HS-5 (cell line): ENCODE data around the gene EIF4A2.

Source experiments
- DNase-seq: peaks from one replicate; pipeline ENCODE4 v3.0.0-alpha.2; 2012; ENCODE audit warnings: low read depth

EIF4A2 gene

DNA sequence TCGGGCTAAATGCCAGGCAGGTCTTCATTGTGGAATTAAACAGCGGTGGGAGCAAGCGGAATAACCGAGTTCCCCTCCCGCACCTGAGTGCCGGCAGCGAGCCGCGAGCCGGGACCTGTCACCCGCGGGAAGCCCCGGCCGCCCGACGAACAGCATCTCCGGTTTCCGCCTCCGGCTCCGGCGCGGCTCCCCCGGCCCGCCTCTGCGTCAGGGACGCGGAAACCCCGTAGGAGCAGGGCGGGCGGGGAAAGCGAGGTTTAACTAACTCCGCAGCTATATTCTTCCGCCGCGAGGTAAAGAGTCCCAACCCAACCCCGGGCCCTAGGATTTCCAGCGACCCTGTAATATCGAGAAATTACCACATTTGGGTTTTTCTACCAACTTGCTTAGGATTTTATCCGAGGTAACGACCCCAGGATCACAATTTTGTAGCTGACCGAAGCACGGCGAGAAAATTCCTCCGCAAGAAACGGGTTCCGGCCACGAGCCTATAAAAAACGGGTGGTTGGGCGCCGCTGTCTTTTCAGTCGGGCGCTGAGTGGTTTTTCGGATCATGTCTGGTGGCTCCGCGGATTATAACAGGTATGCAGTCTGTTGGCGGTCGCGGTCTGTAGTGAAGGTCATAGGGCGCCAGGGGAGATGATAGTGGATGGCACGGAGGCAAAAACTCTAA lies at the start of gene EIF4A2:
Gene EIF4A2 (plus strand): TSS at position 520 of the 673 bp plus-strand sequence. CDS start 34 bp downstream, at position 554.
- peak; percentile 74 for DNase-seq

DNA sequence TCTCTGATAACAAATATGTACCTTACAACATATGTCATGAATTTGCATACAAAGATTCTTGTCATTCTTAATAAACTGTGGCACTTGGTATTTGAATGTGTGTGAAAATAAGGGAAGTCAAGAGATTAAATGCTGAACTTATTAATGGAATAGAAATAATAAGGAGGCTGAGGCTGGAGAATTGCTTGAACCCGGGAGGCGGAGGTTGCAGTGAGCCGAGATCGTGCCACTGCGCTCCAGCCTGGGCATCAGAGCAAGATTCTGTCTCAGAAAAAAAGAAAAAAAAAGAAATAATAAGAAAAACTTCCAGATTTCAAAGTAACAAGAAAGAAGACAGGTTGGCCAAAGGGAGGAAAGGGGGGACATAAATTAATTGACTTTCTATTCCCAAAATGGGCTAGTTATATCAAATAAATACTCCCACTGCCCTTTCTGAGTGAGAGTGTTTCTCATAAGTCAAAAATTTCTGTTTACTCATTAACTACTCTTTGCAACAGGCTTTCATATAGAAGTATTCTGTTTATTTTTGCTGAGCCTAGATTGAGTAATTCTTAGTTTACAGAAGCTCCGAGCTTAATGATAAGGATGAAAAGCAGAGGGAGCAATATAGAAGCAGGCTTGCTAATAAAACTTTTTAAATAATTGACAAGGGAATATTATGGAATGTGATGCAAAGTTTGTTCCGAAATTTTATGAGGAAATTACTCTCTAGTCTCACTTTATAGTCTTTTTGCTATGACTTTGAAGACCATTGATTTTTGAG lies 40.6 kb upstream of the EIF4A2 start:
- no peak for DNase-seq

- no peak for DNase-seq
These were observed 39.7 kb upstream of the EIF4A2 start for GRCh38 chr3:186743666-186744065.

GRCh38 chr3:186746008-186746407 lies 37.4 kb upstream of the EIF4A2 start:
- no peak for DNase-seq

GRCh38 chr3:186750316-186750715 lies 33.1 kb upstream of the EIF4A2 start:
- no peak for DNase-seq

DNA sequence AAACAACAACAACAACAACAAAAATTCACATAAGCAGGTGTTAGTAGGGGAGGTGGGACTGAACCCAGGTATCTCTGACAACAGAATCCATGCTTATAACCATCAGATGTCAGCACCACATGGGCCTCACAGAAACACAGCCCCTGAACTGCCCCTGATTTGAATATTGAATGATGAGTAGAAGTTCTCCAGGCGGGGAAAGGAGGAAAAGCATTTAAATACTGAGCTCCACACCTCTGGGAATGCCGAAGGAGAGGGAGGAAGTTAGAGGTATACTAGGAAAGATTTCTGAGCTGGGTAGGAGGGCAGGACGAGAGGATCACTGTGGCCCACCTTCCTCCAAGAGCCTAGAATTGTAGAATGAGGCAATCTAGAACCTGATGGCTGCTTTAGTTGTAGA lies 31.9 kb upstream of the EIF4A2 start:
- no peak for DNase-seq

DNA sequence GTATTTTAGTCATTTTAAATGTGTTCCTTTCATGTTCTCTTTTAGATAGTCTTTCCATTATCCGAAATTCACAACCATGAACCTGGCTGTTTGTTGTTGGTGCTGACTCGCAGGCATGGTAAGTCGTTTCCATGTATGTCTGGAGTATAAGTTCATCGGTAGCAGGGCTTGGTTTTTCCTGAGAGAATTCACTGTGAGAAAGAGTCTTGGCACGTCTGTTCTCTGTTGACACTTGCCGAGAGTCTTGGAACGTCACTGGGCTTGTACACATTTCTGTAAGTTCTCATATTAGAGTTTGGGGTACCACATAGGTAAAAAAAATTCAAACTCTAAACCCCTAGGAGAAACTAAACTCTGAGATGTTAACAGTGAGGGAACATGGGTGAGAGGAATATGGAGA lies 29.4 kb upstream of the EIF4A2 start:
- DNase-seq, result no peak

DNA sequence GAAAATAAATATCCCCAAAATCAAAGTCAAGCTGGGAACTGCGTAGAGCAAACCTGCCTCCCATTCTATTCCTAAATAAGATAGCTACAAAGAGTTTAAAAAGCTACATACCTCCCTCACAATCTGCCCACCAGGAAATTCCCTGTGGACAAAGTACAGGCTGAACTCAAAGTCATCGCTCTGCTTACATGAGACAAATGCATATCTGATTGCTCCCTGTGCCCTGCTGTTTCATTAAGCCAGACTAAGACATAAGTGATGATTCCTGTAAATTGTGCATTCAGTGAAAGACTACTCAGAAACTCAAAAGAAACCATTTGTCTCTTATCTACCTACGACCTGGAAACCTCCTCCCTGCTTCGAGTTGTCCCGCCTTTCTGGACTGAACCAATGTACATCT lies 28.5 kb upstream of the EIF4A2 start:
- no peak for DNase-seq

- no peak for DNase-seq
These were observed 26.2 kb upstream of the EIF4A2 start for GRCh38 chr3:186757214-186757613.

- no peak for DNase-seq
These were observed 25.6 kb upstream of the EIF4A2 start for GRCh38 chr3:186757686-186758220.

- DNase-seq, result no peak
These were observed 24.0 kb upstream of the EIF4A2 start for GRCh38 chr3:186759231-186759930.

GRCh38 chr3:186760141-186760833 lies 23.1 kb upstream of the EIF4A2 start:
- no peak for DNase-seq

DNA sequence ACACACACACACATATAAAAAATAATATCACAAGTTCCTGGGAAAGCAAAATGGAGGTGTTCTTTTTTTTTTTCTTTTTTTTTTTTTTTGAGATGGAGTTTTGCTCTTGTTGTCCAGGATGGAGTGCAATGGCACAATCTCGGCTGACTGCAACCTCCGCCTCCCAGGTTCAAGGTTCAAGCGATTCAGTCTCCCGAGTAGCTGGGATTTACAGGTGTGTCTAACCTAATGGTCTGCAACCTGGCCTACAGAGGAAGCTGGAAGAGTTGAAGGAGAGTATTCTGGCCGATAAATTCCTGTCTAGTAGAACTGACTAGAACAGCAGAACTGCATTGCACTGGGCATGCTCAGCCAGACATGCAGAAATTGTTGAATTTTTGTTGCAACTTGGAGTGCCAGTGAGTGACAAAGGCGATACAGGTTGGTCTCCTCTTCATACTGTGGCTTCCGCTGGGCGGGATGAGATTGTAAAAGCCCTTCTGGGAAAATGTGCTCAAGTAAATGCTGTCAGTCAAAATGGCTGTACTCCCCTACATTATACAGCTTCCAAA lies 22.4 kb upstream of the EIF4A2 start:
- DNase-seq, result no peak

DNA sequence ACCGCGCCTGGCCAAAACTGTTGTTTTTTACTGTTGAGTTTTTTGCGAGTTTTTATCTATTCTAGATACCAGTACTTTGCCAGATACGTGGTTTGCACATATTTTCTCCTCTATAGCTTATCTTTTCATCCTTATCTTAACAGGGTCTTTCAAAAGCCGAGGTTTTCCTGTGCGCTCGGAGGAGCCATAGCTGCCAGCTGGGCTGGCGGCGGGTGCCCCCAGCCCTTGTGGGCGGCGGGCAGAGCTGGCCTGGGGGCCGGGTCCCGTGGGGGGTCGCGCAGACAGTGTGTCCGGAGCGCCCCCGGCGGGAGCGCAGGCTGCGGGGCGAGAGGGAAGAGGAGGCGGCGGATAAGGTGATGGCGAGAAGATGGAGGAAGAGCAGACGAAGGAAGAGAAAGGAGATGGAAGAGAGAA lies 11.1 kb upstream of the EIF4A2 start:
- DNase-seq, result no peak

DNA sequence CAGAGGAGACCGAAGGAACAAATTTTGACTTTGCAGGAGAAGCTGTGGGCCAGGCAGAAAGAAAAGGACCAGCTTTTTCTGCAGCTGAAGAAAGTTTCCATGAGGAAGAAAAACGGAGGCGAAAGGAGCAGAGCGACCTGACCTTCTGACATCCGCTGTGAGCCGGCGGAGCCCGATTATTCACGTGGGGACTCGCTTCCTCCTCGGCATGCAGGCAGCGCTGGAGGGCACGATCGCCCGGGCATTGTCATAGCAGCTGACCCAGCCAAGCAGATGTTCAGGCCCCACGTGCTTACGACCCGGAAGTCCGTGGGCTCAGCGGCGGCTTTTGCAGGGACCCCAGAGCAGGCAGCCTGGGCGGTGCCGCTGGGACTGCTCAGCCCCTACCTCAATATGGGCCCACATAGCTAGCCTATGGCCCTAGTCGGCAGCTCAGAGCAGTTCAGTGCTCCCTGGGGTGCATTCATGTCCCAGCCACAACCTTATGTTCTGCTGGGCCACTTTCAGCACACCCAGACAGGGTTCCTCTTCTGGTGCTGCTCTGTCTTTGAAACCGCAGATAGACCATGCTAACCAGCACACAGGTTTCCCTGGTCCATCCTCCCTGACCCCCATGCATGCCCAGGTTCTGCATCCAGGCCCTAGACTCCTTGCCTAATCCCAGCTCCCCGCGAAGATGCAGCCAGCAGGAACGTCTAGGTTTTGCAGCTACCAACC lies 10.5 kb upstream of the EIF4A2 start:
- DNase-seq, result no peak

GRCh38 chr3:186775999-186776398 lies 7.4 kb upstream of the EIF4A2 start:
- DNase-seq, result no peak

DNA sequence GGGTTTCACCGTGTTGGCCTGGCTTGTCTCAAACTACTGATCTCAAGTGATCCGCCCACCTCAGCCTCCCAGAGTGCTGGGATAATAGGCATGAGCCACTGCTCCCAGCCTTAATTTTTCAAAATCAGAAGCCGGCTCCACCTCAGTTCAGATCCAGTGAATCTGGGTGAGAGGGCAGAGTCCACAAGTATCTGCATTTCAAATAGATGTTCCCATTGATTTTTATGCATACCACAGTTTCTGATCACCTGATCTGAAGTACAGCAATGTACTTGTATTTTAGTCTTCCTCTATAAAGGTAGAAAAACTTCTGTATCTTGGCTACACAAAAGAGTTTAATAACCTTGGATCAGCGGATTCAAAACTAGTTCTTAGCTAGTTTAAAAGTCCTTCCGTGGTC lies 4.2 kb upstream of the EIF4A2 start:
- DNase-seq, result no peak

DNA sequence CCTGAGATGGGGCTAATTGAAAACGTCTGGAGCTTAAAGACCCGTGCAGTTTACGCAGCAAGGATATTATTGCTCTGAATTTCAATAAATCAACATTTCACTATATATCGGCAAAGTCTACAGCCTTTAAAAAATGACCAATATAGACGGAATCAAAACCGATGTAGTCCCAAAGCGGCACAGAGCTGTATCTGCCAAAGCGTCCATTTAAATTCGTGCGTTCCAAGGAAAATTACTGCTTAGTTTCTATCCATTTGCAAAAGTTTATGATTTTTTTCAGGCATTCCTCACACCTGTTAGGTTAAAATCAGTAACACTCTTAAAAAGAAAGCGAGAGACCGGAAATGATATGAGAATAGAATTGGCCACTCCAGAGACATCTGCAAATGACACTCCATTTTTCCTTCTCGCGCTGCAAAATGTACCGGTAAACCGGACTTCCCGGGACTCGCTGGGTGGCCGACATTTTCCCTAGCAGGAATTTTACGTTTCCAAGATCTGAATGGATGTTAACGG lies 777 bp upstream of the EIF4A2 start:
- DNase-seq, result no peak

DNA sequence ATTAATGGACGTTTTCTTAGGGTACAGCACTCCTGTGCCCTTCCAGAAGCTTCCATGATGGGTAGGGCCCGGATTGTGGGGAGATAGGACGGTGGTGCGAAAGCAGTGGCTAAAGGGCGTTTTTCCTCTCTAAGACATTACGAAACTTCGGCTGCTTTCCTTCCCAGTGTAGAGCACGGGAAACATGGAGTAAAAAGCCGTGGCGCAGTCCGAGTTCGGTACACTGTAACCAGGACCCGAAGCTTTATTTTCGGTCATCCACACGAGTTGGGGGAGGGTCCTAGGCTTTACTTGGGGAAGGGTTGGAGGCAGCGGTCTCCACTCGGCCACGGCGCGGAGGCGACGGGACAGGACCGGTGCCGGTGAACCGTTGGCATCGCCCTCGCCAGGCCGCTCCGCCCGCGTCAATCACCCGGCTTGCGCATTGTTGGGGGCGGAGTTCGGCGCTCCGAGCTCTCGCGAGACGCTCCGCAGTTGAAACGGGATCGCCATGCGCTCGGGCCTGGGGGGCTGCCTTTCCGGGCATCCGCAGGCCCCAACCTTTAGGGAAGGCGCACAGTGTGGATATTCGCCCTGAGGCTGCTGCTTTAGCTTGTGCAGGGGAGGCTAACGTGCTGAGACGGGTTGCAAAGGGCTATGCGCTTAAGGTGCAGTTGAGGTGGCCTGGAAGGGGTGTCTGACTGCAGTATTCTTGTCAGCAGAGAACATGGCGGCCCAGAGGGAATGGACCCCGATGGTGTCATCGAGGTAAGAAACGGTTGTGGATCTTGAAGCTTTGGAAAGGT lies 546 bp downstream of the EIF4A2 start:
- DNase-seq, result no peak

DNA sequence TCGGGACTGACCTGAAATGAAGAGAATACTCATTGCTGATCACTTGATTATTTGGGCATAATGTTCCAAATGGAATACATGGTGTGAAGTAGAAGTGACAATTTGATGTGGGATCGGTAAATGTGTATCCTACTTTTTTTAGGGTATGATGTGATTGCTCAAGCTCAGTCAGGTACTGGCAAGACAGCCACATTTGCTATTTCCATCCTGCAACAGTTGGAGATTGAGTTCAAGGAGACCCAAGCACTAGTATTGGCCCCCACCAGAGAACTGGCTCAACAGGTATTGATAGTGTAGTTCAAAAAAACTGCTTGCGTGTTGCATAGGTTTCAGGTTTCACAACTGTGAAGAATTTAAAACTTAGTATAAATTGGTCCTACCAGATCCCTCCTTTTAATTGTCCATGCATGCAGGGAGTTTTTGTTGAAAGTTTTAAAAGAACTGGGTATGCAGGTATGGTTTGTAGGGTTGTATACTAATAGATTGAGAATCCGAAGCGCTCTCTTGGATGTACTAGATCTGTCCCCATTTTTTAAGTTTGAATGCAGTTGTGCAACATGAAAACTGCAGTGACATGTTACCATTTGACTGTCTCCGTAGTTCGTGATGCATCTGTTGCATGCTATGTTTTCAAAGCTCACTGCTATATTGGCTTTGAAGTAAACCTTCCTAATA lies 1.6 kb downstream of the EIF4A2 start:
- no peak for DNase-seq
